HEK293 (cell line): ENCODE measurements around the gene NUB1.

Source experiments
- CTCF ChIA-PET: fragments of 350-600 bp; formaldehyde crosslinking; extraction: SDS; loops from one replicate; lab custom pipeline; 2021; ENCODE audit warnings: antibody characterized with exemption; lab: Yijun Ruan, JAX
- POLR2A ChIA-PET: fragments of 300-600 bp; formaldehyde crosslinking; extraction: SDS; loops from one replicate; lab custom pipeline; 2020; ENCODE audit warnings: antibody characterized with exemption, inconsistent platforms; lab: Yijun Ruan, JAX
- H3K27ac ChIP-seq: fragments of 200-500 bp; sonication (Bioruptor generic); 2 replicates; pipeline ENCODE4 v1.5.1; 2014; ENCODE audit warnings: low read depth, low read length, control low read depth, inconsistent platforms; ENCODE audit errors: extremely low read depth
- H3K36me3 ChIP-seq, 2 experiments: fragments of 200-500 bp in 1 of 2; sonication (Bioruptor generic) in 1 of 2; 1 replicate in 1 of 2; 2 replicates in 1 of 2; pipeline ENCODE4 v1.5.1; 2014 to 2017; ENCODE audit warnings: inconsistent platforms in 2 of 2, low read length in 2 of 2; ENCODE audit not compliant: control insufficient read depth in 2 of 2, insufficient read depth in 1 of 2
- H3K4me1 ChIP-seq: fragments of 200-500 bp; sonication (Bioruptor generic); 2 replicates; pipeline ENCODE4 v1.5.1; 2014; ENCODE audit warnings: mild to moderate bottlenecking, low read length, inconsistent platforms; ENCODE audit not compliant: control insufficient read depth, insufficient read depth
- H3K4me3 ChIP-seq: 2 replicates; pipeline ENCODE4 v1.5.1; 2011; ENCODE audit warnings: low read depth, mild to moderate bottlenecking, control low read depth, low read length, moderate library complexity
- H3K9me3 ChIP-seq: fragments of 200-500 bp; sonication (Bioruptor generic); 2 replicates; pipeline ENCODE4 v1.5.1; 2014; ENCODE audit warnings: low read depth, low read length, inconsistent platforms; ENCODE audit not compliant: control insufficient read depth, insufficient read depth
- PRDM10 ChIP-seq: fragments of 450-650 bp; formaldehyde crosslinking; IDR thresholded peaks from 2 replicates; pipeline ENCODE4 v1.5.1; 2016; ENCODE audit warnings: missing biosample characterization, missing genetic modification characterization
- RBAK ChIP-seq: fragments of 450-650 bp; formaldehyde crosslinking; IDR thresholded peaks from 2 replicates; pipeline ENCODE4 v1.5.1; 2016; ENCODE audit warnings: missing biosample characterization, missing genetic modification characterization
- SETDB1 ChIP-seq: IDR thresholded peaks from one replicate; pipeline ENCODE4 v1.6.1; 2017; ENCODE audit warnings: mild to moderate bottlenecking, low read length, moderate library complexity, mixed read lengths; ENCODE audit not compliant: insufficient read length
- ZNF112 ChIP-seq: fragments of 450-650 bp; formaldehyde crosslinking; IDR thresholded peaks from 2 replicates; pipeline ENCODE4 v1.5.0; 2017; ENCODE audit warnings: missing biosample characterization, missing genetic modification characterization
- ZNF214 ChIP-seq: fragments of 450-650 bp; formaldehyde crosslinking; IDR thresholded peaks from 2 replicates; pipeline ENCODE4 v1.5.1; 2017; ENCODE audit warnings: missing biosample characterization, mild to moderate bottlenecking, missing genetic modification characterization, borderline replicate concordance
- ZNF335 ChIP-seq: fragments of 450-650 bp; formaldehyde crosslinking; conservative IDR thresholded peaks from 2 replicates; pipeline ENCODE4 v1.5.1; 2016; ENCODE audit warnings: missing biosample characterization, missing genetic modification characterization
- ZNF341 ChIP-seq: fragments of 450-650 bp; formaldehyde crosslinking; IDR thresholded peaks from 2 replicates; pipeline ENCODE4; 2016; ENCODE audit warnings: low read depth, missing biosample characterization, missing genetic modification characterization
- ZNF473 ChIP-seq: fragments of 450-650 bp; formaldehyde crosslinking; IDR thresholded peaks from 2 replicates; pipeline ENCODE4 v1.5.1; 2017; ENCODE audit warnings: missing biosample characterization, missing genetic modification characterization
- ZNF610 ChIP-seq: fragments of 450-650 bp; formaldehyde crosslinking; IDR thresholded peaks from 2 replicates; pipeline ENCODE4 v1.5.1; 2016; ENCODE audit warnings: missing biosample characterization, missing genetic modification characterization, borderline replicate concordance
- ZNF747 ChIP-seq: fragments of 450-650 bp; formaldehyde crosslinking; IDR thresholded peaks from 2 replicates; pipeline ENCODE4 v1.5.1; 2016; ENCODE audit warnings: missing biosample characterization, missing genetic modification characterization
- TF ChIP-seq, protein P1 (sequence below): fragments of 450-650 bp; formaldehyde crosslinking; IDR thresholded peaks from 2 replicates; pipeline ENCODE4 v1.5.1; 2016; ENCODE audit warnings: missing biosample characterization, missing genetic modification characterization

The NUB1 gene

DNA sequence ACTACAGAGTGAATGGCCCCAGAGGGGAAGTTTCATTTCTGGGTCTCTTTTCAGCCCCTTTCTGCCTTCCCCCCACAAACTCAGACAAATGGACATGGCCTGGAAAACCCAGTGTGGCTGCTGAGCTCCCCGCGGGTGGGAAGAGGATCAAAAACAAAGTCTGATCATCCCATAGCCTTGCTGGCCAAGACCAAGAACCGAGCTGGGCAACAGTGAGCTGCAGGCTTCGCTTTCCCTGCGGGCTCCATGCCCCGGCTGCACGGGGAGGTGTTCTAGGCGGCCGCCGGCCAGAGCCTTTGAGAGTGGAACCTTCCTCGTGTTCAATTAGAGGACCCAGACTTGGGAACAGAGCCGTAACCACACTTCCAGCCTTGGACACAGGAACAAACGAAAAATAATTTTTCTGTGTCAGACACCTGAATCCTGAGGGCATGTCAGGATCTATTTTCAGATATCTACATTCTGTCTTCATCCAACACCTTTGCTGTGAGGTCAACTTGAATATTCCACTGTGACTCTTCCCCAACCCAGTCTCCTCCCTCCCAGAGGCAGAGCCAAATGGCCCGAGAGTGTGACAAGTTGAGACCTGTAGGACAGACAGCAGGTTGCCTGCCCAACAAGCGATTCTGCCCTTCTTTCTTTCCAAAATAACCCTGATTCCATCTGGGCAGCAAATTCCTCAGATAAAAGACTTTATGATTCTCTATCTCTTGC lies 42.2 kb downstream of the NUB1 start:
- H3K4me1 ChIP-seq, result no peaks in the 10 kb centered on the region
- ChIA-PET POLR2A (no interaction called here), CTCF (interaction anchor here (0.6 to 1.0 kb wide), 5 partner anchors 12 to 187 kb away, joined by 3 to 5 read pairs (median 3); no protein-coding TSS in a partner anchor)
- no peak overlapping the region for H3K27ac ChIP-seq
- H3K9me3 ChIP-seq, result no peaks in the 10 kb centered on the region
- H3K36me3 ChIP-seq, result peaks cover 0 to 11% of the 10 kb centered on the region in 2 experiments; a peak in 1 of 3 replicates
- H3K4me3 ChIP-seq, result no peak overlapping the region
- TF ChIP-seq ZNF112 (tag by site-specific recombination), result no peak
- TF ChIP-seq PRDM10 (tag by site-specific recombination), result peak; percentile 67

GRCh38 chr7:151384352-151384697 lies 42.7 kb downstream of the NUB1 start:
- POLR2A ChIA-PET, result no interaction called here
- CTCF ChIA-PET, result interaction anchor here (0.6 to 1.0 kb wide), 2 partner anchors 13 to 17 kb away, joined by 3 read pairs; no protein-coding TSS in a partner anchor
- Histone ChIP-seq H3K4me1 (no peaks in the 10 kb centered on the region), H3K4me3 (no peak overlapping the region), H3K27ac (no peak overlapping the region), H3K36me3 (peaks cover 0 to 6% of the 10 kb centered on the region in 2 experiments; a peak in 1 of 3 replicates), H3K9me3 (no peaks in the 10 kb centered on the region)
- TF ChIP-seq, protein P1, sequence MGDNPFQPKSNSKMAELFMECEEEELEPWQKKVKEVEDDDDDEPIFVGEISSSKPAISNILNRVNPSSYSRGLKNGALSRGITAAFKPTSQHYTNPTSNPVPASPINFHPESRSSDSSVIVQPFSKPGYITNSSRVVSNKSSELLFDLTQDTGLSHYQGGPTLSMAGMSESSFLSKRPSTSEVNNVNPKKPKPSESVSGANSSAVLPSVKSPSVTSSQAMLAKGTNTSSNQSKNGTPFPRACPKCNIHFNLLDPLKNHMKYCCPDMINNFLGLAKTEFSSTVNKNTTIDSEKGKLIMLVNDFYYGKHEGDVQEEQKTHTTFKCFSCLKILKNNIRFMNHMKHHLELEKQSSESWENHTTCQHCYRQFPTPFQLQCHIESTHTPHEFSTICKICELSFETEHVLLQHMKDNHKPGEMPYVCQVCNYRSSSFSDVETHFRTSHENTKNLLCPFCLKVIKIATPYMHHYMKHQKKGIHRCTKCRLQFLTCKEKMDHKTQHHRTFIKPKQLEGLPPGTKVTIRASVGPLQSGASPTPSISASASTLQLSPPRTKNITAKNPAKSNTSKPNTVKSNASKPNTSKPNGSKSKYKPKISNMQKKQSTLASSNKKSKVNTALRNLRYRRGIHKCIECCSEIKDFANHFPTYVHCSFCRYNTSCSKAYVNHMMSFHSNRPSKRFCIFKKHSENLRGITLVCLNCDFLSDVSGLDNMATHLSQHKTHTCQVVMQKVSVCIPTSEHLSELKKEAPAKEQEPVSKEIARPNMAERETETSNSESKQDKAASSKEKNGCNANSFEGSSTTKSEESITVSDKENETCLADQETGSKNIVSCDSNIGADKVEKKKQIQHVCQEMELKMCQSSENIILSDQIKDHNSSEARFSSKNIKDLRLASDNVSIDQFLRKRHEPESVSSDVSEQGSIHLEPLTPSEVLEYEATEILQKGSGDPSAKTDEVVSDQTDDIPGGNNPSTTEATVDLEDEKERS (tag by site-specific recombination), result peak; percentile 80; the same call in 1 of the 2 replicates
- TF ChIP-seq SETDB1 (peak; percentile 36), ZNF341 (tag by site-specific recombination) (no peak), ZNF335 (no peak), ZNF610 (tag by site-specific recombination) (no peak), ZNF473 (tag by site-specific recombination) (no peak), ZNF214 (no peak), ZNF747 (tag by site-specific recombination) (no peak)

GRCh38 chr7:151384776-151385625 lies 43.4 kb downstream of the NUB1 start:
- CTCF ChIA-PET, result interaction anchor here (0.6 to 1.0 kb wide), 2 partner anchors 13 to 18 kb away, joined by 3 read pairs; no protein-coding TSS in a partner anchor
- no peak overlapping the region for H3K4me3 ChIP-seq
- POLR2A ChIA-PET, result no interaction called here
- no peaks in the 10 kb centered on the region for H3K4me1 ChIP-seq
- no peaks in the 10 kb centered on the region for H3K9me3 ChIP-seq
- TF ChIP-seq RBAK (tag by site-specific recombination), result no peak
- TF ChIP-seq, all 188 proteins: peak for 0
- no peaks in the 10 kb centered on the region for H3K36me3 ChIP-seq
- no peak overlapping the region for H3K27ac ChIP-seq
